DOHH2 (cell line): ENCODE measurements around the gene KHDC3L.

Source experiments
- EZH2phosphoT487 ChIP-seq: fragments of 200-600 bp; sonication (generic); IDR thresholded peaks from 2 replicates; pipeline ENCODE4 v1.6.1; 2017; ENCODE audit warnings: borderline replicate concordance, mild to moderate bottlenecking, antibody characterized with exemption, low read length, moderate library complexity, mixed read lengths
- TF ChIP-seq, protein P1 (sequence below): fragments of 200-600 bp; sonication (generic); IDR thresholded peaks from one replicate; pipeline ENCODE4 v1.5.1; 2014; ENCODE audit warnings: antibody characterized with exemption, mild to moderate bottlenecking, low read depth, low read length; ENCODE audit not compliant: poor library complexity, severe bottlenecking

DNA sequence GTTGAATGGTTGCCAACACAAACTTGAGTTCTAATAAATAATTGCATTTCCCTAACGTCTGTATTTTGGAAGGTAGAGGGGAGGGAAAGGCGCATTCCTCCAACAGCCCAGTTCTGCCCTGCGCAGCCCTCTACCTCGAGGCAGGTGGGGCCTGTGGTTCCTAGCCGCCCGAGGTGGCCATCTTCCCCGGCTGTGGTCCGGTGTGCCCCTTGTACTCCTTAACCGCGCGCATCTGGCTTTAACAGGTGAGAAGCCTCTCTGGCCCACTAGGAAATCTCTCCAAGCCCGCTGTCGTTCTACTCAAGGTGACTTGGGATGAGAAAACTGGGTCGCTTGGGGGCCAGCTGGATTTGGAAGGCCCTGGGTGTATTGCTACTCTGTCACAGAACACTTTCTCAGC, 1.7 kb downstream of the KHDC3L start:
- TF ChIP-seq, protein P1, sequence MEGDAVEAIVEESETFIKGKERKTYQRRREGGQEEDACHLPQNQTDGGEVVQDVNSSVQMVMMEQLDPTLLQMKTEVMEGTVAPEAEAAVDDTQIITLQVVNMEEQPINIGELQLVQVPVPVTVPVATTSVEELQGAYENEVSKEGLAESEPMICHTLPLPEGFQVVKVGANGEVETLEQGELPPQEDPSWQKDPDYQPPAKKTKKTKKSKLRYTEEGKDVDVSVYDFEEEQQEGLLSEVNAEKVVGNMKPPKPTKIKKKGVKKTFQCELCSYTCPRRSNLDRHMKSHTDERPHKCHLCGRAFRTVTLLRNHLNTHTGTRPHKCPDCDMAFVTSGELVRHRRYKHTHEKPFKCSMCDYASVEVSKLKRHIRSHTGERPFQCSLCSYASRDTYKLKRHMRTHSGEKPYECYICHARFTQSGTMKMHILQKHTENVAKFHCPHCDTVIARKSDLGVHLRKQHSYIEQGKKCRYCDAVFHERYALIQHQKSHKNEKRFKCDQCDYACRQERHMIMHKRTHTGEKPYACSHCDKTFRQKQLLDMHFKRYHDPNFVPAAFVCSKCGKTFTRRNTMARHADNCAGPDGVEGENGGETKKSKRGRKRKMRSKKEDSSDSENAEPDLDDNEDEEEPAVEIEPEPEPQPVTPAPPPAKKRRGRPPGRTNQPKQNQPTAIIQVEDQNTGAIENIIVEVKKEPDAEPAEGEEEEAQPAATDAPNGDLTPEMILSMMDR: no peak
- TF ChIP-seq EZH2phosphoT487: no peak
